Activated CD4-positive, alpha-beta T cell treated with anti-CD3 and anti-CD28 coated beads, Interleukin-2, Interleukin-4, amounts not matched to agents 100 ng/mL and 50 ng/mL, durations not matched to agents 16 hours and 8 hours (primary cell): ENCODE data around the gene GSTP1.
"Not testable (repeated sequence)": the region's sequence is repeated elsewhere in the genome, so short reads cannot be mapped to it uniquely, and the experiment has no call there.

Source experiments
- DNase-seq: peaks from one replicate; pipeline ENCODE4 v3.0.0-alpha.2; 2020; ENCODE audit warnings: low spot score

The GSTP1 gene

DNA sequence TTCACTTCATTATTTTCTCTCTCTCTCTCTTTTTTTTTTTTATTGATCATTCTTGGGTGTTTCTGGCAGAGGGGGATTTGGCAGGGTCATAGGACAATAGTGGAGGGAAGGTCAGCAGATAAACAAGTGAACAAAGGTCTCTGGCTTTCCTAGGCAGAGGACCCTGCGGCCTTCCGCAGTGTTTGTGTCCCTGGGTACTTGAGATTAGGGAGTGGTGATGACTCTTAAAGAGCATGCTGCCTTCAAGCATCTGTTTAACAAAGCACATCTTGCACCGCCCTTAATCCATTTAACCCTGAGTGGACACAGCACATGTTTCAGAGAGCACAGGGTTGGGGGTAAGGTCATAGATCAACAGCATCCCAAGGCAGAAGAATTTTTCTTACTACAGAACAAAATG lies 13.8 kb downstream of the GSTP1 start:
- DNase-seq, result not testable (repeated sequence)

- DNase-seq, result not testable (repeated sequence)
These were observed 14.4 kb downstream of the GSTP1 start for GRCh38 chr11:67597963-67598362.

GRCh38 chr11:67599149-67599548 lies 15.5 kb downstream of the GSTP1 start:
- no peak for DNase-seq

GRCh38 chr11:67600324-67601029 lies 16.9 kb downstream of the GSTP1 start:
- no peak for DNase-seq

- no peak for DNase-seq
These were observed 17.5 kb downstream of the GSTP1 start for GRCh38 chr11:67601098-67601497.

DNA sequence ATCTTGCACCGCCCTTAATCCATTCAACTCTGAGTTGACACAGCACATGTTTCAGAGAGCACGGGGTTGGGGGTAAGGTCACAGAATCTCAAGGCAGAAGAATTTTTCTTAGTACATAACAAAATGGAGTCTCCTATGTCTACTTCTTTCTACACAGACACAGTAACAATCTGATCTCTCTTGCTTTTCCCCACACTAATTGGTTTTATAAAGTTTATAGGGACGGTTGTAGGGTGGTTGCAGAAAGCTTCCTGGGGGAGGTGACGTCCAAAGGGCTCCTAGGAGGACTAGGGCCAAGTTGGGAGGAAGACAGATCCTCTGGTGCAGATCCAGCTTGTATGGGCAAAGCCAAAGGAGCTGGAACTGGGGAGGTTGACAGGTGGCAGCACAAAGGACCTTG lies 20.5 kb downstream of the GSTP1 start:
- not testable (repeated sequence) for DNase-seq

DNA sequence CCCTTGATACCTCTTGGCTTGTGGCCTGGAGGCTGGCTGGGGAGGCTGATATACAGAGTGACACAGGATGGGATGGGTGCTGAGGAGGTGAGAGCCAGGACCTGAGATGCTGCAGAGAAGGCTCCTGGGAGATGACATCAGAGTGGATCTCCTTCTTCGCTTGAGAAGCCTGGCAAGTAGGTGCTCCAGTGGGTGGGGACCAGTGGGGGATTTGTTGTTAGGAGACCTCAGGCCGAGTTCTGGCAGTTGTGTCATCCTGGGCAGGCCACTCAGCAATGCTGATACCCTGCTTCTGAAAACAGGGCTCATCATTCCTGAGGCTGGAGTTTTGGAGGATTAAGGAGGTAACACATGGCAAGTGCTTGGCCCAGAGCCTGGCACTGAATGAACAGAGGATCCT lies 21.2 kb downstream of the GSTP1 start:
- DNase-seq, result no peak

DNA sequence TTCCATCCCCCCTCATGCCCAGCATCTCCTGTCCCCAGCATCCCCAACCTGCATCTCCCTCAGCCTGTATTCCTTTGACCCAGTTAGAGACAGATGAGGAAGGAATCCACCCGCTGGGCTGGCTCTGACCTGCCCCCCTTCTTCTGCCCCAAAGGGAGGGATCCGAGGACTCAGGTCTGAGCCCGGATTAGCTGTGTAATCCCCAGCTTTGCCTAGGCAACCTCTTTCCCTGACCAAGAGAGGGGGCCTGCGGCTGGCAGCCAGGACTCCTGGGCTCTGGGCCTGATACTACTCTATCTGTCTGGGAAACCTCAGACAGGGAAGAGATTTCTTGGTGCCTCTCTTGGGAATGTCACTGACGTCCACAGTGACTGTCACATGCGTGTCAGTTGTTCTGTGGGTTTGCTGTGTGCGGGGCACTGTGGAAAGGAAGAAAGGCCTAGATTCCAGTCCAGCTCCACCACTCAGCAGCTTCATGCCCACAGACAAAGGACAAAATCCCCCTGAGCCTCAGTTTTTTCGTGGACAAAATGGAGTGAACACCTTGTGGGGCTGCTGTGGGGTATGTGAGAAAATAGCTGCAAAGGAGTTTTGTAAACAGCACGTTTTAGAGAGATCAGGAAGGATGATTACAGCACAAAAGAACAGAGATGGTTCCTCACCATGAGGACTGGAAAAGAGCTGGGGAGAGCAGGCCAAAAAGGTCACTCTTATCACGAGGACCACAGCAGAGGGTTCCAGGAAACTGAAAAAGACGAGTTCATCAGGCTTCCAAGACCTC lies 21.8 kb downstream of the GSTP1 start:
- DNase-seq, result no peak

DNA sequence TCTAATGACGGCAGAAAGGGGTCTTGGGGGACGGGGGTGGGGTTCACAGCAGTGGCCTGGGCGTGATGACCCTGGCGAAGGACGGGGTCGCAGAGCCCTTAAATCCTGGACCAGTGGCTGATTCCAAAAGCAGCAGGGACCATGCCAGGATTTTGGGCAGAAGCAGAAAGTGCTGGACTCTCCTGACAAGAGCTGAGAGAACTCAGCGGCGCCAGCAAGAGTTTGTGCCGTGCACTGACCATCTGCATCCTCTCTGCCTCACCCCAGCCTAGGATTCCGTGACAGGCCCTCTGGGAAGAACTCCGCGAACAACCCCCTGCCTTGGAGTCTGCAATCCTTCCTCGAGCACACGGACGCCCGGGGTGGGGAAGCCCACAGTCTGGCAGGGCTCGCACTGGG lies 22.5 kb downstream of the GSTP1 start:
- no peak for DNase-seq

DNA sequence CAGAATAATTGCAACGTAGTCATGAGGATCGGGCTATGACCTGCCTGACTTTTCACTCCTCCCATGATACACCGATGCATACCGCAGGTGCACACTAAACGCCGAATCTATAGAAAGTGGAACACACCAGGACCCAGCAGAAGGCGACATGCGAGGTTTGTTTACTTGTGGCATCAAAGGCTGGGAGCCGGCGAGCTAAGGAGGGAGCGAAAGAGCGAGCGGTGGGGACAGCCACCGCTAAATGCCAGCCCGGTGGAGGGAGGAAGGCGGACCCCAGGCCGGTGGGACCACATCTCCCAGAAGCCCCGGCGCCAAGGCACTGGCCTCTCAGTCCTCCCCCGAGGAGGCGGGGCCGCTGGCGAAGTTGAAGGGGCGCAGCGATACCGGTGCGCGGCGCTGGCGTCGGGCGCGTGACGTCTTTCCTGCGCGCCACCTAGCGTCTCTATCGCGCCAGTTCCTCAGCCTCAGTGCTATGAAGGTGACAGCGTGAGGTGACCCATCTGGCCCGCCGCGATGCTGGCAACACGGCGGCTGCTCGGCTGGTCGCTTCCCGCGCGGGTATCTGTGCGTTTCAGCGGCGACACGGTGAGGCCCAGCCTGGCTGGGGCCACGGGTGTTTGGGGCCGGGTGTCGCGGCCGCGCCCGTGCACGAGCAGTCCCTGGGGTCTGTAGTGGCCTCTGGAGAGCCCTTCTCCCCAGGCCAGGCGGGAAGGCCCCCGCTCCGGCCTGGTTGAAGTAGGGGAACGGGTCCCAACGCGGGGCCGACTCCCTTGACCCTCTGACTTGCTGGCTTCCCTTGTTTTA lies 23.1 kb downstream of the GSTP1 start, which contains the start of gene NDUFV1:
Gene NDUFV1, plus strand, starts transcription at position 445 of the 804 bp plus-strand sequence. Its CDS starts 69 bp downstream, at position 514.
- DNase-seq, result peak; percentile 96

GRCh38 chr11:67607507-67607906 lies 23.9 kb downstream of the GSTP1 start:
- DNase-seq, result no peak

- no peak for DNase-seq
These were observed 24.9 kb downstream of the GSTP1 start for GRCh38 chr11:67608486-67608885.

DNA sequence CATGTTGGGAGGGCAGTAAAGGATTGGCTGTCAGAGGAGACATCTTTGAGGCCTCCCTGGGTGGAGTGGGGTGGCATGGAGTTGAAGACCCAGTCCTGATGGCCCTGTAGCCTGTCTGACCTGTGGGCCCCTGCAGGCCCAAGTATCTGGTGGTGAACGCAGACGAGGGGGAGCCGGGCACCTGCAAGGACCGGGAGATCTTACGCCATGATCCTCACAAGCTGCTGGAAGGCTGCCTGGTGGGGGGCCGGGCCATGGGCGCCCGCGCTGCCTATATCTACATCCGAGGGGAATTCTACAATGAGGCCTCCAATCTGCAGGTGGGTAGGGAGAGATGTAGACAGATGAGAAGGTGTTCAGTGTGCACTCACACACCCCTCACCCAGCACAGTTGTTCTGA lies 25.7 kb downstream of the GSTP1 start:
- DNase-seq, result no peak

- no peak for DNase-seq
These were observed 26.8 kb downstream of the GSTP1 start for GRCh38 chr11:67610302-67610868.

GRCh38 chr11:67611165-67611564 lies 27.6 kb downstream of the GSTP1 start:
- DNase-seq, result no peak

GRCh38 chr11:67611704-67612587 lies 28.3 kb downstream of the GSTP1 start:
- DNase-seq, result no peak

DNA sequence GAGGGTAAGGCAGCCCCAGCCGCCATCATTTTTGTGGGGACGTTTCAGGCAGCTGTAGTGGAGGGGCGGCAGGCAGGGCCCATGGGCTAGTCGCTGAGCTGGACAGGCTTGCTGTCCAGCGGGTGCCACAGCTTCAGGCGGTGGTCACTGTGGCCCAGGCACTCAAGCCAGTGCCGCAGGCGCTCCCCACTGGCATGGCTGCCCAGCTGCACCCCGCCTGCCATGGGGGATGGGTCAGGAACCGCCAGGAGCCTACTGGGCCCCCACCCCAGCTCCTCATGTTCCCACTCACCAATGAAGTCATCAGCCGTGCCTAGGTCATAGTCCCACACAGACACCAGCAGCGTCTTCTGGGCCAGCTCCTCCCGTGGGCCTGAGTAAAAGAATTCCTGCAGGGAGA lies 29.1 kb downstream of the GSTP1 start:
- no peak for DNase-seq

DNA sequence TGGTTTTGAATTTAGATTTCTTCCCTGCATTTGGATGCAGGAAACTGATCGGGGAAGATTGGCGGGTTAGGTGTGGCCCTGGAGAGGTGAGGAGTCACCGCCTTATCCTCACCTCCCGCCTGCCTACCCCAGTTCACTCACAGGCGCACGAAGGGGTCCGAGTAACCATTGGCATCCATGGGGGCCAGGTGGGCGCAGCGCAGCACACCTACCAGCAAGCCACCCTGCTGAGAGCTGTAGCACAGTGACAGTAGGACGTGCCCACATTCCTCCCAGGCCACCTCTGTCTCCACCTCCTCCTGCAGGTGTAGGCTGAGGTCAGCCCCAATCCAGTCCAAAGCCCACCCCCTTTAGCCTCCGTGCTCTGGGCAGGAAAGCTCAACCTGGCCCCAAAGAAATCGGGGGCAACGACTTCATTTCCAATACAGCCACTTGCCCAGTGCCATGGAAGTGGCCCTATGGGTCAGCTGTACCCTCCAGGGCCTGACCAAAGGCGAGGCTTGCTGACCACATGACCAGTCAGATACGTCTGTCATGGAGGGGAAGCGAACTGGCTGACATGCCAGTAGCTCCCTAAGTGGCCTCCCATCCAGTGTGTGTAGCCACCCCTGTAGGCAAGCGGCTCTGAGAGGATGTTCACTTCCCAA lies 29.8 kb downstream of the GSTP1 start:
- DNase-seq, result no peak

DNA sequence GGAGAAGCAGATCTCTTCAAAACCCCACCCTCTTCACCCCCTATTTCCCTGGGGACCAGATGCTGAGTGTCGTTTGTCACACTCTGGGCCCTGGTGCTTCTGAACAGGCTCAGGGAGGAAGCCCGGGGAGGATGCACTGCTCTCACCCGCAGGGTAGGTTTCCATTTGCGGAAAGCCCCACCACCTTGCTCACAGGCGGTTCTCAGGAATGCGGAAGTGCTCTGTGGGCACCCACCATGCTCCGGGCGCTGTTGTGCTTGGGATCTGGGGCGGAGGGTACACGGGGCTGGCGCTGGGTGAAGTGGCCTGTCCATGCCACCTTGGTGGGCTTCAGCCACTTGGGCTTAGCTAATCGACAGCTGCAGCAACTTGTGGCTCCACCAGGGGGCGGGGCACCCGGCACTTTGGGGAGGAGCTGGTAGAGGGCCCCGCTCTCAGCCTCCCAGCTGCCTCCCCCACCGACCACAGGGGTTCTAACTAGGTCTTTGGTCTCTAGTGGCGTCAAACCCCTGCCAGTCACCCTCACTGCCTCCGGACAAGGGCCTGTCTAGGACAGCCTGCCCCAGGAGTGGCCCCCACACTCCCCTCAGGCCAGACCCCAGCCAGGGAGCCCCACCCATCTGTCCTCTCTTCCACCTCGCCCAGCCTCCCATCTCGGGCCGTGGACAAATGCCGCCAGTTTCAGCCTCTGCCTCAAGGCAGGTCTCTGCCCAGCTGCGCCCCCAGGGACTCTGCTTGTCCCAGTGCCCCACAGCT lies 30.5 kb downstream of the GSTP1 start:
- peak; percentile 85 for DNase-seq
